Transverse colon (tissue), 3 donors: ENCODE data around the gene TRIM8.
A peak's percentile ranks its signal among the peaks of the same experiment; 100 is the strongest.

ENCODE experiments used
- EP300 ChIP-seq: sonication (generic); formaldehyde crosslinking; IDR thresholded peaks from one replicate; pipeline ENCODE4 v1.6.1; 2017; ENCODE audit warnings: antibody characterized with exemption, low read depth
- POLR2A ChIP-seq: fragments of 450-650 bp; IDR thresholded peaks from one replicate; pipeline ENCODE4 v1.6.1; 2016; ENCODE audit warnings: antibody characterized with exemption, mild to moderate bottlenecking, moderate library complexity
- TF ChIP-seq, protein P1 (sequence below), 5 experiments: fragments of 200-600 bp in 3 of 5; fragments of 450-650 bp in 2 of 5; sonication (generic) in 3 of 5; IDR thresholded peaks; 1 replicate in 2 of 5; 2 replicates in 3 of 5; pipeline ENCODE4 v1.5.1; 2016 to 2017; ENCODE audit warnings: antibody characterized with exemption in 5 of 5, inconsistent platforms in 3 of 5, mild to moderate bottlenecking in 2 of 5, moderate library complexity in 1 of 5

DNA sequence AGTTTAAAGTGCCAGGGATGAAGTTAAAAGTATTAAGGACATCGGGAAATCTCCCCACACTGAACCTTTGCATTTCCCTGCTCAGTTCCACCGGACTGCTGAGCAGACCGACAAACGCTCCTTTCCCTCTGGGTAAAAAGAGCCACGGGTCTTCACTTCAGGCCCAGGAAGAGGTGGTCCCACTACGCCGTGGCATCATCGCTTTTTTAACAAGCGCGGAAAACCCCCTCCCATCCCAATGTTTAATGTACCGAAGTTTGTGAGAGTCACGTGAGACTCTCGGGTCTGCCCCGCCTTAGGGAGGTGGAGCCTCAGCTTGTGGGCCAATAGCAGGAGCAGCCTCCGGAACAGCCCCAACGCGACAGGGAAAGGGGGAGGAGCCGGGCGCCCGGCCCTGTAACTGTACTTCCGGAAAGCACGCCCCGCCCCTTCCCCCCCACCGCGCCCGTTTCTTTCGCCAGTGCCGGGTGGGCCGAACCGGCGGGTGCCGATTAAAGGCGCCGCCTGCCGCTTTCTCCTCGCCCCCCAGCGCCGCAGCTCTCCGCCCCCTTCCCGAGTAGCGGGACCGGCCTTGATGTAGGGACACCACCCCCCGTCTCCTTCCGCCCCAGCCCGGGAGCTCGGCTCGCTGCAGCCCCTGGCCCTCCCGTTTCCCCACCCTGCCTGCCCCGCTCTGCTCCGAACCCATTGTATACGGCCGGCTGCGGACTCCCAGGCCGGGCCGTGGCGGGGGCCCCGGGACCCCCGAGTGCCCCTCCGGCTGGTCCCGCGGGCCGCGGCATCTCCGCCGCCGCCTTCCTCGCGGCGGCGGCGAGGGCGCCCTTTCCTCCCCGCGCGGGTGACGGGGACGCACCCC lies 2.2 kb upstream of the TRIM8 start:
- TF ChIP-seq POLR2A (peak; percentile 92), EP300 (peak; percentile 9)
- TF ChIP-seq, protein P1, sequence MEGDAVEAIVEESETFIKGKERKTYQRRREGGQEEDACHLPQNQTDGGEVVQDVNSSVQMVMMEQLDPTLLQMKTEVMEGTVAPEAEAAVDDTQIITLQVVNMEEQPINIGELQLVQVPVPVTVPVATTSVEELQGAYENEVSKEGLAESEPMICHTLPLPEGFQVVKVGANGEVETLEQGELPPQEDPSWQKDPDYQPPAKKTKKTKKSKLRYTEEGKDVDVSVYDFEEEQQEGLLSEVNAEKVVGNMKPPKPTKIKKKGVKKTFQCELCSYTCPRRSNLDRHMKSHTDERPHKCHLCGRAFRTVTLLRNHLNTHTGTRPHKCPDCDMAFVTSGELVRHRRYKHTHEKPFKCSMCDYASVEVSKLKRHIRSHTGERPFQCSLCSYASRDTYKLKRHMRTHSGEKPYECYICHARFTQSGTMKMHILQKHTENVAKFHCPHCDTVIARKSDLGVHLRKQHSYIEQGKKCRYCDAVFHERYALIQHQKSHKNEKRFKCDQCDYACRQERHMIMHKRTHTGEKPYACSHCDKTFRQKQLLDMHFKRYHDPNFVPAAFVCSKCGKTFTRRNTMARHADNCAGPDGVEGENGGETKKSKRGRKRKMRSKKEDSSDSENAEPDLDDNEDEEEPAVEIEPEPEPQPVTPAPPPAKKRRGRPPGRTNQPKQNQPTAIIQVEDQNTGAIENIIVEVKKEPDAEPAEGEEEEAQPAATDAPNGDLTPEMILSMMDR (IDR thresholded peaks at IDR 0.05) = no peak
